HEK293 (cell line): ENCODE measurements around the gene NOL7.
A peak's percentile ranks its signal among the peaks of the same experiment; 100 is the strongest.

Experiments
- CTCF ChIA-PET: fragments of 350-600 bp; formaldehyde crosslinking; extraction: SDS; loops from one replicate; lab custom pipeline; 2021; ENCODE audit warnings: antibody characterized with exemption; lab: Yijun Ruan, JAX
- POLR2A ChIA-PET: fragments of 300-600 bp; formaldehyde crosslinking; extraction: SDS; loops from one replicate; lab custom pipeline; 2020; ENCODE audit warnings: antibody characterized with exemption, inconsistent platforms; lab: Yijun Ruan, JAX
- H3K27ac ChIP-seq: fragments of 200-500 bp; sonication (Bioruptor generic); 2 replicates; pipeline ENCODE4 v1.5.1; 2014; ENCODE audit warnings: low read depth, low read length, control low read depth, inconsistent platforms; ENCODE audit errors: extremely low read depth
- H3K36me3 ChIP-seq, 2 experiments: fragments of 200-500 bp in 1 of 2; sonication (Bioruptor generic) in 1 of 2; 1 replicate in 1 of 2; 2 replicates in 1 of 2; pipeline ENCODE4 v1.5.1; 2014 to 2017; ENCODE audit warnings: inconsistent platforms in 2 of 2, low read length in 2 of 2; ENCODE audit not compliant: control insufficient read depth in 2 of 2, insufficient read depth in 1 of 2
- H3K4me1 ChIP-seq: fragments of 200-500 bp; sonication (Bioruptor generic); 2 replicates; pipeline ENCODE4 v1.5.1; 2014; ENCODE audit warnings: mild to moderate bottlenecking, low read length, inconsistent platforms; ENCODE audit not compliant: control insufficient read depth, insufficient read depth
- H3K4me3 ChIP-seq: 2 replicates; pipeline ENCODE4 v1.5.1; 2011; ENCODE audit warnings: low read depth, mild to moderate bottlenecking, control low read depth, low read length, moderate library complexity
- H3K9me3 ChIP-seq: fragments of 200-500 bp; sonication (Bioruptor generic); 2 replicates; pipeline ENCODE4 v1.5.1; 2014; ENCODE audit warnings: low read depth, low read length, inconsistent platforms; ENCODE audit not compliant: control insufficient read depth, insufficient read depth
- KLF9 ChIP-seq: fragments of 450-650 bp; formaldehyde crosslinking; IDR thresholded peaks from 2 replicates; pipeline ENCODE4 v1.5.1; 2016; ENCODE audit warnings: missing biosample characterization, missing genetic modification characterization, low read depth
- OSR2 ChIP-seq: fragments of 450-650 bp; formaldehyde crosslinking; IDR thresholded peaks from 2 replicates; pipeline ENCODE4 v1.5.1; 2016; ENCODE audit warnings: missing biosample characterization, missing genetic modification characterization
- SCRT1 ChIP-seq: fragments of 450-650 bp; formaldehyde crosslinking; IDR thresholded peaks from 2 replicates; pipeline ENCODE4 v1.5.1; 2016; ENCODE audit warnings: missing biosample characterization, missing genetic modification characterization, borderline replicate concordance
- SCRT2 ChIP-seq: fragments of 450-650 bp; formaldehyde crosslinking; IDR thresholded peaks from 2 replicates; pipeline ENCODE4 v1.5.1; 2016; ENCODE audit warnings: missing biosample characterization, missing genetic modification characterization
- SP2 ChIP-seq: fragments of 450-650 bp; formaldehyde crosslinking; IDR thresholded peaks from 2 replicates; pipeline ENCODE4 v1.5.1; 2016; ENCODE audit warnings: missing biosample characterization, missing genetic modification characterization
- SP3 ChIP-seq: fragments of 450-650 bp; formaldehyde crosslinking; IDR thresholded peaks from 2 replicates; pipeline ENCODE4 v1.5.1; 2016; ENCODE audit warnings: missing biosample characterization, missing genetic modification characterization
- YY2 ChIP-seq: fragments of 450-650 bp; formaldehyde crosslinking; IDR thresholded peaks from 2 replicates; pipeline ENCODE4 v1.5.1; 2016; ENCODE audit warnings: missing biosample characterization, missing genetic modification characterization
- ZBTB21 ChIP-seq: fragments of 450-650 bp; formaldehyde crosslinking; IDR thresholded peaks from 2 replicates; pipeline ENCODE4 v1.5.1; 2017; ENCODE audit warnings: missing biosample characterization, missing genetic modification characterization
- ZFP41 ChIP-seq: fragments of 450-650 bp; formaldehyde crosslinking; IDR thresholded peaks from 2 replicates; pipeline ENCODE4 v1.5.1; 2016; ENCODE audit warnings: missing biosample characterization, missing genetic modification characterization, borderline replicate concordance
- ZNF184 ChIP-seq: fragments of 450-650 bp; IDR thresholded peaks from 2 replicates; pipeline ENCODE4 v1.5.1; 2018; ENCODE audit warnings: missing biosample characterization, mild to moderate bottlenecking, missing genetic modification characterization
- ZNF23 ChIP-seq: fragments of 450-650 bp; formaldehyde crosslinking; IDR thresholded peaks from 2 replicates; pipeline ENCODE4 v1.5.1; 2016; ENCODE audit warnings: missing biosample characterization, missing genetic modification characterization, borderline replicate concordance
- ZNF391 ChIP-seq: fragments of 450-650 bp; formaldehyde crosslinking; IDR thresholded peaks from 2 replicates; pipeline ENCODE4 v1.5.1; 2016; ENCODE audit warnings: low read depth, missing biosample characterization, missing genetic modification characterization, borderline replicate concordance
- ZNF394 ChIP-seq: fragments of 450-650 bp; formaldehyde crosslinking; IDR thresholded peaks from 2 replicates; pipeline ENCODE4 v1.5.1; 2016; ENCODE audit warnings: missing biosample characterization, missing genetic modification characterization, mild to moderate bottlenecking, moderate library complexity, borderline replicate concordance
- ZNF404 ChIP-seq: fragments of 450-650 bp; formaldehyde crosslinking; IDR thresholded peaks from 2 replicates; pipeline ENCODE4 v1.5.1; 2017; ENCODE audit warnings: missing biosample characterization, missing genetic modification characterization
- ZNF555 ChIP-seq: fragments of 450-650 bp; formaldehyde crosslinking; conservative IDR thresholded peaks from 2 replicates; pipeline ENCODE4 v1.5.1; 2017; ENCODE audit warnings: missing biosample characterization, mild to moderate bottlenecking, missing genetic modification characterization, inconsistent platforms
- ZNF621 ChIP-seq: fragments of 450-650 bp; formaldehyde crosslinking; IDR thresholded peaks from 2 replicates; pipeline ENCODE4 v1.5.1; 2017; ENCODE audit warnings: missing biosample characterization, missing genetic modification characterization
- ZNF626 ChIP-seq: fragments of 450-650 bp; sonication (Bioruptor Pico); formaldehyde crosslinking; IDR thresholded peaks from 2 replicates; pipeline ENCODE4 v1.5.1; 2018; ENCODE audit warnings: missing biosample characterization, missing genetic modification characterization, inconsistent platforms
- ZNF747 ChIP-seq: fragments of 450-650 bp; formaldehyde crosslinking; IDR thresholded peaks from 2 replicates; pipeline ENCODE4 v1.5.1; 2016; ENCODE audit warnings: missing biosample characterization, missing genetic modification characterization
- ZNF776 ChIP-seq: fragments of 450-650 bp; formaldehyde crosslinking; IDR thresholded peaks from 2 replicates; pipeline ENCODE4 v1.5.0; 2017; ENCODE audit warnings: missing biosample characterization, missing genetic modification characterization, borderline replicate concordance
- ZSCAN30 ChIP-seq: fragments of 450-650 bp; IDR thresholded peaks from 2 replicates; pipeline ENCODE4 v1.5.1; 2018; ENCODE audit warnings: missing biosample characterization, mild to moderate bottlenecking, missing genetic modification characterization, moderate library complexity
- TF ChIP-seq, protein P1 (sequence below): fragments of 450-650 bp; formaldehyde crosslinking; IDR thresholded peaks from 2 replicates; pipeline ENCODE4 v1.5.1; 2016; ENCODE audit warnings: missing biosample characterization, missing genetic modification characterization
- TF ChIP-seq, protein P2 (sequence below): fragments of 450-650 bp; formaldehyde crosslinking; IDR thresholded peaks from 2 replicates; pipeline ENCODE4 v1.5.1; 2016; ENCODE audit warnings: missing biosample characterization, missing genetic modification characterization

NOL7 gene

DNA sequence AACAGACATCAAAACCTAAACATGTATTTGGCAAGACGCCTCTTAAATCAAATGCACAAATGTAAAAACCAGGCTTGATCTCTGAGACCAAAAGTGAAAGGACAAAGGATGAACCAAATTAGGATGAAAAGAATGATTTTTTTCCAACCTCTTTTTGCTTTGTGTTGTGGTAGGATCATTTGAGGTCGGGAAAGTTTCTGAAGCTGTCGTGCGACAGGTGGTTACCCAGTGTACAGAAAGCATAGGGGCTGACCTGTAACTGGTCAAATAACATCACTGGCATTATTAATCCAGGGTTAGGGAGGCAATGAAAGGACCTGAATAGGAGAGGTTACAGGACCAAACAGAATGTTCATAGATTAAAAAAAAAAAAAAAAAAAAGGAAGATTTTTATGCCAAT lies 18.1 kb upstream of the NOL7 start:
- H3K36me3 ChIP-seq: peaks cover 9 to 57% of the 10 kb centered on the region in 2 experiments; a peak in 2 of 3 replicates
- no peaks in the 10 kb centered on the region for H3K9me3 ChIP-seq
- no peak overlapping the region for H3K27ac ChIP-seq
- TF ChIP-seq SCRT1 (tag by site-specific recombination): peak; percentile 57; the same call in 1 of the 2 replicates
- TF ChIP-seq ZNF747 (tag by site-specific recombination): no peak
- TF ChIP-seq OSR2 (tag by site-specific recombination): no peak
- peak; percentile 82 for TF ChIP-seq SCRT2 (tag by site-specific recombination)
- TF ChIP-seq ZNF776: no peak
- TF ChIP-seq, all 188 proteins: peak for 2
- no peaks in the 10 kb centered on the region for H3K4me1 ChIP-seq
- CTCF ChIA-PET: interaction anchor here (0.7 kb wide), 1 partner anchor 980 kb away, joined by 3 read pairs; no protein-coding TSS in a partner anchor
- POLR2A ChIA-PET: no interaction called here
- H3K4me3 ChIP-seq: no peak overlapping the region

DNA sequence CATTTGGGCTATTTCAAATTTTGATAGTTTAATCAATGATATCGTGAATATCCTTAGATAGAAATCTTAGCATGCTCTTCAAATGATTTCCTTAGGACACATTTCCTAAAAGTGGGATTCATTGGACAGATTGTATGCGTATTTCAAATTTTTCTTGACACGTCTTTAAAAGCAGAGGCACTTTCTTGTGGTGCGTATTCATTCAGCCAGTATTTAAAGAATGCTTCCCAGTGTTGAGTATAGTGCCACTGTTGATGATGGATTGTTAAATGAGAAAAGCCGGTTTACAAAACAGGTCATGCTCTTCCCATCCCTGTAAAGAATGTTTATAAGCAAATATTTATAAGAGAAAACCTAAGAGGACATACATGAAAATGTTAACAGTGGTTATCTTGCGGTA lies 15.1 kb upstream of the NOL7 start:
- Histone ChIP-seq H3K4me1 (no peaks in the 10 kb centered on the region), H3K27ac (no peak overlapping the region), H3K9me3 (no peaks in the 10 kb centered on the region), H3K4me3 (no peak overlapping the region), H3K36me3 (peaks cover 9 to 48% of the 10 kb centered on the region in 2 experiments; a peak in 2 of 3 replicates)
- ChIA-PET POLR2A (no interaction called here), CTCF (interaction anchor here (0.5 to 1.8 kb wide), 2 partner anchors 25 to 1458 kb away, joined by 3 to 4 read pairs; partner anchors contain the start of gene SIRT5)
- no peak for TF ChIP-seq ZNF626
- TF ChIP-seq ZNF404 (tag by site-specific recombination): no peak
- TF ChIP-seq, protein P1, sequence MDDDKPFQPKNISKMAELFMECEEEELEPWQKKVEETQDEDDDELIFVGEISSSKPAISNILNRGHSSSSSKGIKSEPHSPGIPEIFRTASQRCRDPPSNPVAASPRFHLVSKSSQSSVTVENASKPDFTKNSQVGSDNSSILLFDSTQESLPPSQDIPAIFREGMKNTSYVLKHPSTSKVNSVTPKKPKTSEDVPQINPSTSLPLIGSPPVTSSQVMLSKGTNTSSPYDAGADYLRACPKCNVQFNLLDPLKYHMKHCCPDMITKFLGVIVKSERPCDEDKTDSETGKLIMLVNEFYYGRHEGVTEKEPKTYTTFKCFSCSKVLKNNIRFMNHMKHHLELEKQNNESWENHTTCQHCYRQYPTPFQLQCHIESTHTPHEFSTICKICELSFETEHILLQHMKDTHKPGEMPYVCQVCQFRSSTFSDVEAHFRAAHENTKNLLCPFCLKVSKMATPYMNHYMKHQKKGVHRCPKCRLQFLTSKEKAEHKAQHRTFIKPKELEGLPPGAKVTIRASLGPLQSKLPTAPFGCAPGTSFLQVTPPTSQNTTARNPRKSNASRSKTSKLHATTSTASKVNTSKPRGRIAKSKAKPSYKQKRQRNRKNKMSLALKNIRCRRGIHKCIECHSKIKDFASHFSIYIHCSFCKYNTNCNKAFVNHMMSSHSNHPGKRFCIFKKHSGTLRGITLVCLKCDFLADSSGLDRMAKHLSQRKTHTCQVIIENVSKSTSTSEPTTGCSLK (tag by site-specific recombination): no peak
- no peak for TF ChIP-seq ZNF555 (tag by site-specific recombination)
- TF ChIP-seq SP2: no peak
- no peak for TF ChIP-seq ZNF394 (tag by site-specific recombination)
- no peak for TF ChIP-seq ZBTB21
- no peak for TF ChIP-seq SP3 (tag by site-specific recombination)
- TF ChIP-seq ZSCAN30 (tag by site-specific recombination): no peak
- TF ChIP-seq ZFP41 (tag by site-specific recombination): no peak
- no peak for TF ChIP-seq ZNF391
- TF ChIP-seq YY2: no peak
- TF ChIP-seq KLF9 (tag by site-specific recombination): no peak
- TF ChIP-seq, protein P2, sequence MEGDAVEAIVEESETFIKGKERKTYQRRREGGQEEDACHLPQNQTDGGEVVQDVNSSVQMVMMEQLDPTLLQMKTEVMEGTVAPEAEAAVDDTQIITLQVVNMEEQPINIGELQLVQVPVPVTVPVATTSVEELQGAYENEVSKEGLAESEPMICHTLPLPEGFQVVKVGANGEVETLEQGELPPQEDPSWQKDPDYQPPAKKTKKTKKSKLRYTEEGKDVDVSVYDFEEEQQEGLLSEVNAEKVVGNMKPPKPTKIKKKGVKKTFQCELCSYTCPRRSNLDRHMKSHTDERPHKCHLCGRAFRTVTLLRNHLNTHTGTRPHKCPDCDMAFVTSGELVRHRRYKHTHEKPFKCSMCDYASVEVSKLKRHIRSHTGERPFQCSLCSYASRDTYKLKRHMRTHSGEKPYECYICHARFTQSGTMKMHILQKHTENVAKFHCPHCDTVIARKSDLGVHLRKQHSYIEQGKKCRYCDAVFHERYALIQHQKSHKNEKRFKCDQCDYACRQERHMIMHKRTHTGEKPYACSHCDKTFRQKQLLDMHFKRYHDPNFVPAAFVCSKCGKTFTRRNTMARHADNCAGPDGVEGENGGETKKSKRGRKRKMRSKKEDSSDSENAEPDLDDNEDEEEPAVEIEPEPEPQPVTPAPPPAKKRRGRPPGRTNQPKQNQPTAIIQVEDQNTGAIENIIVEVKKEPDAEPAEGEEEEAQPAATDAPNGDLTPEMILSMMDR (tag by site-specific recombination): no peak
- no peak for TF ChIP-seq ZNF23 (tag by site-specific recombination)
- TF ChIP-seq ZNF621: no peak
- TF ChIP-seq OSR2 (tag by site-specific recombination): no peak
- no peak for TF ChIP-seq ZNF184 (tag by site-specific recombination)
